GM21576 (cell line): ENCODE results near the gene ZNF488.
"Not testable (repeated sequence)": the region's sequence is repeated elsewhere in the genome, so short reads cannot be mapped to it uniquely, and the experiment has no call there.

ENCODE experiments used
- ATAC-seq: cut with Tn5 transposase; IDR thresholded peaks from one replicate; pipeline ENCODE4 v1.9.1; 2021; ENCODE audit warnings: mild to moderate bottlenecking, moderate library complexity; ENCODE audit not compliant: unreplicated experiment

The ZNF488 gene

GRCh38 chr10:47384148-47384921 lies at the start of gene ZNF488:
Gene ZNF488, minus strand, starts transcription at chr10:47384293. Its CDS starts 15,464 bp downstream, at chr10:47368829.
- ATAC-seq: peak; percentile 93

- no peak for ATAC-seq
Measured at GRCh38 chr10:47425813-47426419, 41.8 kb upstream of the ZNF488 start.

- ATAC-seq: no peak
Measured at GRCh38 chr10:47424231-47424630, 40.1 kb upstream of the ZNF488 start.

GRCh38 chr10:47423476-47423875 lies 39.4 kb upstream of the ZNF488 start:
- no peak for ATAC-seq

- ATAC-seq: no peak
Measured at GRCh38 chr10:47421057-47421952, 37.2 kb upstream of the ZNF488 start.

GRCh38 chr10:47420305-47421056 lies 36.4 kb upstream of the ZNF488 start:
- no peak for ATAC-seq

- no peak for ATAC-seq
Measured at GRCh38 chr10:47419421-47419820, 35.3 kb upstream of the ZNF488 start.

- ATAC-seq: no peak
Measured at GRCh38 chr10:47418966-47419365, 34.9 kb upstream of the ZNF488 start.

- ATAC-seq: no peak
Measured at GRCh38 chr10:47418321-47418720, 34.2 kb upstream of the ZNF488 start.

GRCh38 chr10:47416305-47417218 lies 32.5 kb upstream of the ZNF488 start:
- ATAC-seq: not testable (repeated sequence)

GRCh38 chr10:47415520-47416304 lies 31.6 kb upstream of the ZNF488 start:
- no peak for ATAC-seq

GRCh38 chr10:47414752-47415519 lies 30.8 kb upstream of the ZNF488 start:
- ATAC-seq: no peak

GRCh38 chr10:47414227-47414592 lies 30.1 kb upstream of the ZNF488 start:
- ATAC-seq: no peak

GRCh38 chr10:47413531-47414226 lies 29.6 kb upstream of the ZNF488 start:
- ATAC-seq: no peak

- ATAC-seq: no peak
Measured at GRCh38 chr10:47412869-47413268, 28.8 kb upstream of the ZNF488 start.

- no peak for ATAC-seq
Measured at GRCh38 chr10:47412177-47412730, 28.2 kb upstream of the ZNF488 start.

GRCh38 chr10:47410862-47411261 lies 26.8 kb upstream of the ZNF488 start:
- no peak for ATAC-seq
